ENCODE measurements around the gene ARHGAP6.

The ARHGAP6 gene

GRCh38 chrX:11296051-11296450, 369.7 kb downstream of the ARHGAP6 start:
- Mint-ChIP-seq H3K27me3 (ENCODE audit: low read depth, poor library complexity) (no peaks in the 10 kb centered on the region), H3K4me3 (no peak overlapping the region), H3K36me3 (ENCODE audit: low read depth) (no peaks in the 10 kb centered on the region), H3K4me1 (no peaks in the 10 kb centered on the region), H3K27ac (no peak overlapping the region), H3K9me3 (peaks cover 7% of the 10 kb centered on the region)
- no peak for DNase-seq
- no peak for TF ChIP-seq CTCF (IDR thresholded peaks at IDR 0.05)

GRCh38 chrX:11293113-11293512, 372.6 kb downstream of the ARHGAP6 start, which contains the start of gene AMELX:
Gene AMELX (plus strand): TSS chrX:11293413. CDS start chrX:11294789, 1,376 bp downstream.
- no peak for DNase-seq
- H3K27ac Mint-ChIP-seq, result no peak within 1 kb of the TSS

GRCh38 chrX:11290416-11291102, 375.2 kb downstream of the ARHGAP6 start:
- Mint-ChIP-seq H3K36me3 (ENCODE audit: low read depth) (no peaks in the 10 kb centered on the region), H3K4me3 (no peak overlapping the region), H3K27ac (no peak overlapping the region), H3K27me3 (ENCODE audit: low read depth, poor library complexity) (peaks cover 4% of the 10 kb centered on the region), H3K4me1 (no peaks in the 10 kb centered on the region), H3K9me3 (peaks cover 13% of the 10 kb centered on the region)
- DNase-seq, result no peak
- TF ChIP-seq CTCF (IDR thresholded peaks at IDR 0.05), result no peak

More at GRCh38 chrX:11293113-11293512, 372.6 kb downstream of the ARHGAP6 start, which contains the start of gene AMELX:
- TF ChIP-seq CTCF (IDR thresholded peaks at IDR 0.05), result no peak
- no peak within 1 kb of the TSS for H3K4me3 Mint-ChIP-seq
- H3K27me3 Mint-ChIP-seq (ENCODE audit: low read depth, poor library complexity), result peaks cover 4% of the 10 kb centered on the region
- H3K36me3 Mint-ChIP-seq (ENCODE audit: low read depth), result no peaks in the 10 kb centered on the region
- no peaks in the 10 kb centered on the region for H3K4me1 Mint-ChIP-seq
- H3K9me3 Mint-ChIP-seq, result peaks cover 7% of the 10 kb centered on the region

GRCh38 chrX:11287505-11287904, 378.2 kb downstream of the ARHGAP6 start:
- no peak for TF ChIP-seq CTCF (IDR thresholded peaks at IDR 0.05)

GRCh38 chrX:11285651-11286050, 380.1 kb downstream of the ARHGAP6 start:
- no peak overlapping the region for H3K4me3 Mint-ChIP-seq
- DNase-seq, result no peak

More at GRCh38 chrX:11287505-11287904, 378.2 kb downstream of the ARHGAP6 start:
- no peak overlapping the region for H3K27ac Mint-ChIP-seq
- H3K4me1 Mint-ChIP-seq, result no peaks in the 10 kb centered on the region
- H3K9me3 Mint-ChIP-seq, result peaks cover 12% of the 10 kb centered on the region
- no peaks in the 10 kb centered on the region for H3K36me3 Mint-ChIP-seq (ENCODE audit: low read depth)
- DNase-seq, result no peak
- H3K27me3 Mint-ChIP-seq (ENCODE audit: low read depth, poor library complexity), result peaks cover 4% of the 10 kb centered on the region
- no peak overlapping the region for H3K4me3 Mint-ChIP-seq

More at GRCh38 chrX:11285651-11286050, 380.1 kb downstream of the ARHGAP6 start:
- no peaks in the 10 kb centered on the region for H3K36me3 Mint-ChIP-seq (ENCODE audit: low read depth)
- no peak overlapping the region for H3K27ac Mint-ChIP-seq
- peaks cover 15% of the 10 kb centered on the region for H3K9me3 Mint-ChIP-seq
- no peaks in the 10 kb centered on the region for H3K4me1 Mint-ChIP-seq
- no peak for TF ChIP-seq CTCF (IDR thresholded peaks at IDR 0.05)
- H3K27me3 Mint-ChIP-seq (ENCODE audit: low read depth, poor library complexity), result peaks cover 1% of the 10 kb centered on the region
